Thoracic aorta (tissue), 2 donors: Measurements from ENCODE around the gene DCAF12. TPM values are rescaled to one million over a fixed set of nuclear protein-coding genes. Genes with fewer than 3 reads are reported as not detected.
A peak's percentile ranks its signal among the peaks of the same experiment; 100 is the strongest.

Source experiments
- ATAC-seq: fragments of 150-250 bp; one replicate; pipeline ENCODE4 v1.8.0; 2017; ENCODE audit warnings: low read depth; ENCODE audit not compliant: insufficient number of reproducible peaks, low FRiP score
- DNase-seq: peaks from one replicate; pipeline ENCODE4 v3.0.0-alpha.2; 2020; ENCODE audit warnings: low spot score
- H3K27ac ChIP-seq, 2 donors: fragments of 200-600 bp; sonication (generic); 1 replicate in 1 of 2; 2 replicates in 1 of 2; pipeline ENCODE4 v1.5.1; 2016; ENCODE audit warnings: mild to moderate bottlenecking in 2 of 2, moderate library complexity in 2 of 2
- H3K27me3 ChIP-seq: fragments of 200-600 bp; sonication (generic); replicated peaks from 2 replicates; pipeline ENCODE4 v1.6.0; 2016; ENCODE audit warnings: mild to moderate bottlenecking; ENCODE audit not compliant: insufficient read depth
- H3K36me3 ChIP-seq: fragments of 200-600 bp; sonication (generic); one replicate; pipeline ENCODE4 v1.5.1; 2016
- H3K4me1 ChIP-seq, 2 donors: fragments of 200-600 bp; sonication (generic); 1 replicate in 1 of 2; 2 replicates in 1 of 2; pipeline versions ENCODE4 v1.5.1 to v1.6.0; 2016; ENCODE audit warnings: low read depth in 2 of 2, mild to moderate bottlenecking in 1 of 2; ENCODE audit not compliant: control insufficient read depth in 1 of 2
- H3K4me3 ChIP-seq: fragments of 200-600 bp; sonication (generic); 2 replicates; pipeline ENCODE4 v1.5.1; 2016; ENCODE audit warnings: mild to moderate bottlenecking
- H3K9me3 ChIP-seq: fragments of 200-600 bp; sonication (generic); 2 replicates; pipeline ENCODE4 v1.5.1; 2016
- total RNA-seq, 2 donors: library from RNA; depleted of rRNA; stranded (reverse); fragments of >200 nt; gene quantifications; one replicate each; pipeline versions ENCODE4 v1.1.0 to v1.2.3, GENCODE V29; 2016
- TF ChIP-seq, protein P1 (sequence below): fragments of 200-600 bp; sonication (generic); IDR thresholded peaks from one replicate; pipeline ENCODE4 v1.5.1; 2019; ENCODE audit warnings: antibody characterized with exemption

The DCAF12 gene
- total RNA-seq = 10 to 100 TPM; 14.9 to 31.4 TPM

- H3K9me3 ChIP-seq = no peaks in the 10 kb centered on the region
- peaks cover 19 to 44% of the 10 kb centered on the region in 2 donors for H3K4me1 ChIP-seq
These were observed at the start of gene DCAF12 for GRCh38 chr9:34126207-34127034. Gene DCAF12, minus strand, starts transcription at chr9:34126698. Its CDS starts 267 bp downstream, at chr9:34126431.

DNA sequence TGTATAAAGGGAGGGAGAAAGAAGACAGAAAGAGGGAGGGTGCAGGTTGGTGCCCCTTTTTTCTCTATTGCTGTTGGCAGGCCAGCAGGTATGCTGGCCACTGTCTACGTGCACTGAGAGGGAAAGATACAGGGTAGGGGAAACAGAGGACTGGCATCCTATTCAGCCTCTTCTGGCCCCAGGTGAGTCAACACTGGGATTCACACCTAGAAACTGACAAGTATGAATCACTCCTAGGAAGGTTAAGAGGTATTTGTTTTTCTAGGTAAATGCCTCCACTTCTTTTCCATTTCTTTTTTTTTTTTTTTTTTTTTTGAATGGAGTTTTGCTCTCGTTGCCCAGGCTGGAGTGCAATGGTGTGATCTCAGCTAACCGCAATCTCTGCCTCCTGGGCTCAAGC is 49.6 kb upstream of the DCAF12 start:
- H3K4me1 ChIP-seq = peaks cover 3 to 21% of the 10 kb centered on the region in 2 donors
- H3K4me3 ChIP-seq = no peak overlapping the region
- H3K36me3 ChIP-seq = no peaks in the 10 kb centered on the region
- ATAC-seq (no peak), DNase-seq (no peak)
- no peak overlapping the region for H3K27ac ChIP-seq
- no peaks in the 10 kb centered on the region for H3K9me3 ChIP-seq
- TF ChIP-seq, protein P1, sequence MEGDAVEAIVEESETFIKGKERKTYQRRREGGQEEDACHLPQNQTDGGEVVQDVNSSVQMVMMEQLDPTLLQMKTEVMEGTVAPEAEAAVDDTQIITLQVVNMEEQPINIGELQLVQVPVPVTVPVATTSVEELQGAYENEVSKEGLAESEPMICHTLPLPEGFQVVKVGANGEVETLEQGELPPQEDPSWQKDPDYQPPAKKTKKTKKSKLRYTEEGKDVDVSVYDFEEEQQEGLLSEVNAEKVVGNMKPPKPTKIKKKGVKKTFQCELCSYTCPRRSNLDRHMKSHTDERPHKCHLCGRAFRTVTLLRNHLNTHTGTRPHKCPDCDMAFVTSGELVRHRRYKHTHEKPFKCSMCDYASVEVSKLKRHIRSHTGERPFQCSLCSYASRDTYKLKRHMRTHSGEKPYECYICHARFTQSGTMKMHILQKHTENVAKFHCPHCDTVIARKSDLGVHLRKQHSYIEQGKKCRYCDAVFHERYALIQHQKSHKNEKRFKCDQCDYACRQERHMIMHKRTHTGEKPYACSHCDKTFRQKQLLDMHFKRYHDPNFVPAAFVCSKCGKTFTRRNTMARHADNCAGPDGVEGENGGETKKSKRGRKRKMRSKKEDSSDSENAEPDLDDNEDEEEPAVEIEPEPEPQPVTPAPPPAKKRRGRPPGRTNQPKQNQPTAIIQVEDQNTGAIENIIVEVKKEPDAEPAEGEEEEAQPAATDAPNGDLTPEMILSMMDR = no peak
- H3K27me3 ChIP-seq = no peaks in the 10 kb centered on the region

More at GRCh38 chr9:34126207-34127034, at the start of gene DCAF12:
- Histone ChIP-seq H3K27ac (peak within 1 kb of the TSS; percentile 88 to 92), H3K27me3 (no peaks in the 10 kb centered on the region), H3K36me3 (no peaks in the 10 kb centered on the region), H3K4me3 (peak within 1 kb of the TSS; percentile 99)
- peak; percentile 65 for DNase-seq
- peak; percentile 88 for ATAC-seq
- TF ChIP-seq, protein P1 = no peak

- Histone ChIP-seq H3K4me3 (no peak overlapping the region), H3K27ac (no peak overlapping the region), H3K36me3 (no peaks in the 10 kb centered on the region), H3K9me3 (no peaks in the 10 kb centered on the region), H3K27me3 (no peaks in the 10 kb centered on the region), H3K4me1 (no peaks in the 10 kb centered on the region)
- no peak for ATAC-seq
- TF ChIP-seq, protein P1 = no peak
- no peak for DNase-seq
These were observed 45.4 kb upstream of the DCAF12 start for GRCh38 chr9:34171753-34172535.

DNA sequence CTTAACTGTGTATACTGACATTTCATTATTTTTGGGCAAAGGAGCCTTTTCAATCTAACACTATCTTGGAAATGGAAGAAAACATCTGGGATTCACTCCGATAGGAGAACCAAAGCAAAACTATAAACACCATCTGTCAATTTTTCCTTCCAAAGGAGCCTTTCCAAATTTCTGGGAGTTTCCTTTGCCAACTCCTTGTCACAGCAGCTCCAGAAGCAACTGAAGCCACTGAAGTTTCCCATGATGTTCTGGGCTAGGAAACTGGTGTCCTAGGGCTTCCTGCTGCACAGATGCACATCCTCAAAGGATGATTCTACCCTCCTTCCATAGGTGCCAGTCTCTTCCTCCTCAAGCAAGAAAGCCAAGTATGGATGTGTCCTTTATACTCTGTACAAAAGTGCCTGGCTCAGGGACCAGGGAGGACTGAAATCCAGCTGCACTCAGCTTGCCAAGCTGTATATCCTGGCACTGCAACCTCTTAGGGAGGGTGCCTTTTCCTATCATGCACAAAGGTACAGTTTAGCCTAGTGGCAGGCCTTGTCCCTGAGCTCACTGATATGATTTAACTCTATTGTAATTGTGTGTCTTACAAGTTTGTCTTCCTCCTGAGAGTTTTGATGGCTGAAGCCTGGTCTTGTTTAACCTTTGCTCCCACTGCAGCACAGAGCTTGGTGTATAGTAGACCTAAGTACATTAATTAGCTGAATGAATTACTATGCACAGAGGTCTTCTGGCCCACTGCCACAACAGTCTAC is 43.9 kb upstream of the DCAF12 start:
- no peak overlapping the region for H3K27ac ChIP-seq

More for the DNA sequence above, 43.9 kb upstream of the DCAF12 start:
- H3K4me3 ChIP-seq = no peak overlapping the region
- TF ChIP-seq, protein P1 = no peak
- DNase-seq (no peak), ATAC-seq (no peak)
- no peaks in the 10 kb centered on the region for H3K27me3 ChIP-seq
- H3K4me1 ChIP-seq = no peaks in the 10 kb centered on the region
- H3K36me3 ChIP-seq = no peaks in the 10 kb centered on the region
- H3K9me3 ChIP-seq = no peaks in the 10 kb centered on the region
